Epidermal melanocyte (primary cell): ENCODE results near the gene PTPRN2.

Source experiments
- DNase-seq: peaks from one replicate; pipeline ENCODE4 v3.0.0; 2011; ENCODE audit warnings: low spot score; ENCODE audit not compliant: insufficient read length

The PTPRN2 gene

GRCh38 chr7:157966490-157966889, 621.1 kb downstream of the PTPRN2 start:
- DNase-seq = no peak

GRCh38 chr7:157964521-157964920, 623.1 kb downstream of the PTPRN2 start:
- DNase-seq = no peak

- DNase-seq = no peak
Measured at GRCh38 chr7:157964016-157964415, 623.6 kb downstream of the PTPRN2 start.

- no peak for DNase-seq
Measured at GRCh38 chr7:157963526-157963925, 624.1 kb downstream of the PTPRN2 start.

- DNase-seq = no peak
Measured at GRCh38 chr7:157962458-157963306, 624.9 kb downstream of the PTPRN2 start.

GRCh38 chr7:157961731-157962457, 625.7 kb downstream of the PTPRN2 start:
- DNase-seq = no peak

- DNase-seq = no peak
Measured at GRCh38 chr7:157955348-157955999, 632.1 kb downstream of the PTPRN2 start.

GRCh38 chr7:157954901-157955300, 632.7 kb downstream of the PTPRN2 start:
- DNase-seq = no peak

GRCh38 chr7:157952841-157953645, 634.6 kb downstream of the PTPRN2 start:
- DNase-seq = no peak

GRCh38 chr7:157952050-157952667, 635.5 kb downstream of the PTPRN2 start:
- DNase-seq = no peak

GRCh38 chr7:157951300-157952049, 636.1 kb downstream of the PTPRN2 start:
- no peak for DNase-seq

- DNase-seq = no peak
Measured at GRCh38 chr7:157949711-157950110, 637.9 kb downstream of the PTPRN2 start.

- DNase-seq = no peak
Measured at GRCh38 chr7:157947504-157947903, 640.1 kb downstream of the PTPRN2 start.

GRCh38 chr7:157946398-157947060, 641.1 kb downstream of the PTPRN2 start:
- no peak for DNase-seq

- no peak for DNase-seq
Measured at GRCh38 chr7:157945401-157945800, 642.2 kb downstream of the PTPRN2 start.

GRCh38 chr7:157944734-157945291, 642.8 kb downstream of the PTPRN2 start:
- DNase-seq = no peak

GRCh38 chr7:157944051-157944450, 643.6 kb downstream of the PTPRN2 start:
- DNase-seq = no peak

- DNase-seq = no peak
Measured at GRCh38 chr7:157943561-157943960, 644.1 kb downstream of the PTPRN2 start.

GRCh38 chr7:157941210-157941609, 646.4 kb downstream of the PTPRN2 start:
- DNase-seq = no peak
